ENCODE measurements around the gene SUCO. TPM values are rescaled to one million over a fixed set of nuclear protein-coding genes. Genes with fewer than 3 reads are reported as not detected.
"Not testable (repeated sequence)": the region's sequence is repeated elsewhere in the genome, so short reads cannot be mapped to it uniquely, and the experiment has no call there.

Gene SUCO
- total RNA-seq, 1 donor from 2014 or later = 51.7 TPM

DNA sequence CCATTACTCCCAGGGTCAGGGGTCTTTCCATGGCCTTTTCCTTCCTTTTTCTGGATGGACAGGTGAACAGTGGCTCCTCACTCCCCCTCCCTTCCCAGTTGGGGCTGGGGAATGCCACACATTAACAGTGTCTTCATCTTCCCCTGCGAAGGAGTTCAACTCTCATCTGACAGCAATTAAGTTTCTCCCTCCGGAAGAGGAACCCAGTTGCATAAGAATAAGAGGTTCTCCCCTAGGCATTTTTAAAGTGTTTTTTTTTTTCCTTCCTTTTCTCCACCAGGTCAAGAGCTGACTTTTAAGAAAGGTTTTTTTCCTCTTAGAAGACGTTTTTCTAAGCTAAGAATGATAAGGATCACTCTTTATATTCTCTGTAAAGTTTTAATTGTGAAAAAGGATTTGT lies 83.7 kb downstream of the SUCO start:
- H3K9me3 Mint-ChIP-seq (ENCODE audit: unreplicated experiment) = peaks cover 10% of the 10 kb centered on the region
- H3K4me3 Mint-ChIP-seq (ENCODE audit: unreplicated experiment) = no peak overlapping the region
- TF ChIP-seq, protein P1, sequence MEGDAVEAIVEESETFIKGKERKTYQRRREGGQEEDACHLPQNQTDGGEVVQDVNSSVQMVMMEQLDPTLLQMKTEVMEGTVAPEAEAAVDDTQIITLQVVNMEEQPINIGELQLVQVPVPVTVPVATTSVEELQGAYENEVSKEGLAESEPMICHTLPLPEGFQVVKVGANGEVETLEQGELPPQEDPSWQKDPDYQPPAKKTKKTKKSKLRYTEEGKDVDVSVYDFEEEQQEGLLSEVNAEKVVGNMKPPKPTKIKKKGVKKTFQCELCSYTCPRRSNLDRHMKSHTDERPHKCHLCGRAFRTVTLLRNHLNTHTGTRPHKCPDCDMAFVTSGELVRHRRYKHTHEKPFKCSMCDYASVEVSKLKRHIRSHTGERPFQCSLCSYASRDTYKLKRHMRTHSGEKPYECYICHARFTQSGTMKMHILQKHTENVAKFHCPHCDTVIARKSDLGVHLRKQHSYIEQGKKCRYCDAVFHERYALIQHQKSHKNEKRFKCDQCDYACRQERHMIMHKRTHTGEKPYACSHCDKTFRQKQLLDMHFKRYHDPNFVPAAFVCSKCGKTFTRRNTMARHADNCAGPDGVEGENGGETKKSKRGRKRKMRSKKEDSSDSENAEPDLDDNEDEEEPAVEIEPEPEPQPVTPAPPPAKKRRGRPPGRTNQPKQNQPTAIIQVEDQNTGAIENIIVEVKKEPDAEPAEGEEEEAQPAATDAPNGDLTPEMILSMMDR (IDR thresholded peaks at IDR 0.05; ENCODE audit: partially characterized antibody, unreplicated experiment) = no peak
- no peak overlapping the region for H3K27ac Mint-ChIP-seq (ENCODE audit: unreplicated experiment)
- DNase-seq = no peak
- peaks cover 2% of the 10 kb centered on the region for H3K27me3 Mint-ChIP-seq (ENCODE audit: unreplicated experiment)
- no peaks in the 10 kb centered on the region for H3K4me1 Mint-ChIP-seq (ENCODE audit: low read depth, unreplicated experiment)
- H3K36me3 Mint-ChIP-seq (ENCODE audit: unreplicated experiment) = peaks cover 19% of the 10 kb centered on the region

GRCh38 chr1:172620603-172621002 lies 87.7 kb downstream of the SUCO start:
- H3K4me3 Mint-ChIP-seq (ENCODE audit: unreplicated experiment); H3K27me3 Mint-ChIP-seq (ENCODE audit: unreplicated experiment); DNase-seq; H3K4me1 Mint-ChIP-seq (ENCODE audit: low read depth, unreplicated experiment); H3K9me3 Mint-ChIP-seq (ENCODE audit: unreplicated experiment); H3K27ac Mint-ChIP-seq (ENCODE audit: unreplicated experiment): not testable (repeated sequence)
- peaks cover 17% of the 10 kb centered on the region for H3K36me3 Mint-ChIP-seq (ENCODE audit: unreplicated experiment)

- H3K4me1 Mint-ChIP-seq (ENCODE audit: low read depth, unreplicated experiment) = no peaks in the 10 kb centered on the region
- H3K36me3 Mint-ChIP-seq (ENCODE audit: unreplicated experiment) = peaks cover 8% of the 10 kb centered on the region
- H3K27me3 Mint-ChIP-seq (ENCODE audit: unreplicated experiment) = no peaks in the 10 kb centered on the region
- no peak overlapping the region for H3K4me3 Mint-ChIP-seq (ENCODE audit: unreplicated experiment)
- TF ChIP-seq, protein P1 (IDR thresholded peaks at IDR 0.05; ENCODE audit: partially characterized antibody, unreplicated experiment) = no peak
- DNase-seq = no peak
- peaks cover 2% of the 10 kb centered on the region for H3K9me3 Mint-ChIP-seq (ENCODE audit: unreplicated experiment)
- no peak overlapping the region for H3K27ac Mint-ChIP-seq (ENCODE audit: unreplicated experiment)
These were observed 89.6 kb downstream of the SUCO start for GRCh38 chr1:172622541-172622940.

DNA sequence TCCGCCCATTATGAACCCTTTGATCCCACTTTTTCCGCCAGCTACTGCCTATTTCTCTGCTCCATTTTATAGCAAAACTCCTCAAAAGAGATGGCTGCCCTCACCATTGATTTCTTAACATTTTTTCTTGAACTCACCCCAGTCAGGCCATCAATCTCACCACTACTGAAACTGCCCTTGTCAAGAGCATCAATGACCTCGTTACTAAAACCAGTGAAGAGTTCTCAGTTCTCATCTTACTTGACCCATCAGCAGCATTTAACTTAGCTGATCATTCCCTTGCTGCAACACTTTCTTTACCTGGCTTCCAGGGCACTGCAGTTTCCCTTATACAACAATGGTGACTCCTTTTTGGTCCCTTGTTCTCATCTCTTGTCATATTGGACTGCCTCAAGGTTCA lies 90.8 kb downstream of the SUCO start:
- Mint-ChIP-seq H3K27ac (ENCODE audit: unreplicated experiment) (no peak overlapping the region), H3K4me1 (ENCODE audit: low read depth, unreplicated experiment) (no peaks in the 10 kb centered on the region), H3K4me3 (ENCODE audit: unreplicated experiment) (no peak overlapping the region), H3K36me3 (ENCODE audit: unreplicated experiment) (peaks cover 5% of the 10 kb centered on the region), H3K9me3 (ENCODE audit: unreplicated experiment) (peaks cover 2% of the 10 kb centered on the region), H3K27me3 (ENCODE audit: unreplicated experiment) (no peaks in the 10 kb centered on the region)
- DNase-seq = no peak
- TF ChIP-seq, protein P1 (IDR thresholded peaks at IDR 0.05; ENCODE audit: partially characterized antibody, unreplicated experiment) = no peak

DNA sequence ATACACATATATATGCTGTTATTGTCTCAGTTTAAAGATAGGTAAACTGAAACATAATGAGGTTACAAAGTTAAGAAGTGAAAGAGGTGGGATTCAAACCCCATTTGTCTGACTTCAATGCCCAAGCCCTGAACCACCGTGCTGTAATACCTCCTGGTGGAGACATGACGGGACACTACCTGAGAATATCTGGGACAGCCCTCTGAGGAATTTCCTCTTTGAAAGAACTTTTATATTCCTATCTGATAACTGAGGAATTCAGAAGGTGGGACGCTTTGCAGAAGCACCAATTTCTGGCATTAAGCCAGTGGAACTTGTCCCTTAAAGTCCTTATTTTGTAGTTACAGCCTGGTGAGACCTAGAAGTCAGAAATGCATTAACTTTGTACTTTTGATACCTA lies 93.9 kb downstream of the SUCO start:
- no peaks in the 10 kb centered on the region for H3K27me3 Mint-ChIP-seq (ENCODE audit: unreplicated experiment)
- H3K9me3 Mint-ChIP-seq (ENCODE audit: unreplicated experiment) = peaks cover 1% of the 10 kb centered on the region
- no peak overlapping the region for H3K27ac Mint-ChIP-seq (ENCODE audit: unreplicated experiment)
- no peaks in the 10 kb centered on the region for H3K36me3 Mint-ChIP-seq (ENCODE audit: unreplicated experiment)
- no peak for DNase-seq
- no peaks in the 10 kb centered on the region for H3K4me1 Mint-ChIP-seq (ENCODE audit: low read depth, unreplicated experiment)
- H3K4me3 Mint-ChIP-seq (ENCODE audit: unreplicated experiment) = no peak overlapping the region
- TF ChIP-seq, protein P1 (IDR thresholded peaks at IDR 0.05; ENCODE audit: partially characterized antibody, unreplicated experiment) = no peak

GRCh38 chr1:172627702-172628101 lies 94.8 kb downstream of the SUCO start:
- TF ChIP-seq, protein P1 (IDR thresholded peaks at IDR 0.05; ENCODE audit: partially characterized antibody, unreplicated experiment) = no peak
- Mint-ChIP-seq H3K9me3 (ENCODE audit: unreplicated experiment) (peaks cover 1% of the 10 kb centered on the region), H3K4me3 (ENCODE audit: unreplicated experiment) (no peak overlapping the region), H3K27ac (ENCODE audit: unreplicated experiment) (no peak overlapping the region), H3K27me3 (ENCODE audit: unreplicated experiment) (no peaks in the 10 kb centered on the region), H3K4me1 (ENCODE audit: low read depth, unreplicated experiment) (no peaks in the 10 kb centered on the region), H3K36me3 (ENCODE audit: unreplicated experiment) (no peaks in the 10 kb centered on the region)
- no peak for DNase-seq
